Calu3 (cell line): ENCODE results near the gene AHNAK2. TPM values are rescaled to one million over a fixed set of nuclear protein-coding genes. Genes with fewer than 3 reads are reported as not detected.

Experiments used
- BruUV-seq: library from RNA; stranded (reverse); fragments of 400-500 nt; replicated peaks from 2 replicates; lab custom pipeline; 2021; lab: Mats Ljungman, UMichigan
- CTCF ChIA-PET: fragments of 300-600 bp; sonication (Branson Sonifier 250); formaldehyde crosslinking; loops from one replicate; lab custom pipeline; 2022; ENCODE audit warnings: antibody characterized with exemption; lab: Charles Lee
- DNase-seq: peaks from one replicate; pipeline ENCODE4 v3.0.0; 2022
- H3K27ac Mint-ChIP-seq: one replicate; pipeline ENCODE4 v1.8.0; 2022; ENCODE audit warnings: mixed read lengths; ENCODE audit not compliant: unreplicated experiment
- H3K27me3 Mint-ChIP-seq: one replicate; pipeline ENCODE4 v1.8.0; 2022; ENCODE audit warnings: mixed read lengths; ENCODE audit not compliant: unreplicated experiment
- H3K36me3 Mint-ChIP-seq: one replicate; pipeline ENCODE4 v1.8.0; 2022; ENCODE audit warnings: mild to moderate bottlenecking, moderate library complexity, mixed read lengths; ENCODE audit not compliant: insufficient read depth, unreplicated experiment
- H3K4me1 Mint-ChIP-seq: one replicate; pipeline ENCODE4 v1.8.0; 2022; ENCODE audit warnings: mild to moderate bottlenecking, low read depth, mixed read lengths; ENCODE audit not compliant: unreplicated experiment
- H3K4me3 Mint-ChIP-seq: one replicate; pipeline ENCODE4 v1.8.0; 2022; ENCODE audit warnings: mild to moderate bottlenecking, low read depth, moderate library complexity, mixed read lengths; ENCODE audit not compliant: unreplicated experiment
- H3K9me3 Mint-ChIP-seq: one replicate; pipeline ENCODE4 v1.8.0; 2022; ENCODE audit warnings: low read depth, mixed read lengths; ENCODE audit not compliant: unreplicated experiment
- intact Hi-C: fragments of 100-400 bp; cut with micrococcal nuclease; formaldehyde crosslinking; loops from one replicate; pipeline ENCODE4 v1.10.0; 2022; ENCODE audit not compliant: unreplicated experiment
- total RNA-seq: library from RNA; stranded (reverse); gene quantifications from 2 replicates; pipeline ENCODE4 v1.2.3, GENCODE V29; 2022
- TF ChIP-seq, protein P1 (sequence below): fragments of 200-600 bp; IDR thresholded peaks from one replicate; pipeline ENCODE4 v1.8.0; 2022; ENCODE audit warnings: antibody characterized with exemption; ENCODE audit not compliant: unreplicated experiment

Gene AHNAK2
- total RNA-seq, 1 experiment from 2014 or later = 42.0 TPM

DNA sequence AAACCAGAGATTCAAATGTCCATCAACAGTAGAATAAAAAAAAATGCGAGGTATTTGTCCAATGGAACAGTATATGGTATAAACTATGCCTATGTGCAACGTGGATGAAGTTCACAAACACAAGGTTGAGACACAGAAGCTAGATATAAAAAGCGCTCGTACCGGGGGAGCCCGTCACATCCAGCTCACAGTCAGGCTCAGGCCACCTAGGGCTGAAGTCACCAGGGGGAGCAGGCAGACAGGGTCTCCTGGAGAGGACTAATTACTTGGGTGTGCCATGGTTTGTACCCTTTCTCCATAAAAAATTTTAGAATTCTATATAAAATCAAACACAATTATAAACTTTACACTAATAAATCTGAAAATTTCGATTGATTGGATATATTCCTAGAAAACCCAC, 13.6 kb downstream of the AHNAK2 start:
- Mint-ChIP-seq H3K4me3 (no peak overlapping the region), H3K36me3 (peaks cover 34% of the 10 kb centered on the region), H3K9me3 (no peaks in the 10 kb centered on the region), H3K27ac (no peak overlapping the region), H3K27me3 (no peaks in the 10 kb centered on the region), H3K4me1 (peaks cover 9% of the 10 kb centered on the region)
- intact Hi-C loops = no loop called here
- DNase-seq = no peak
- CTCF ChIA-PET = interaction anchor here (1.0 kb wide), 1 partner anchor 9 kb away, joined by 3 read pairs; no protein-coding TSS in a partner anchor
- no TSS peak for BruUV-seq
- TF ChIP-seq, protein P1, sequence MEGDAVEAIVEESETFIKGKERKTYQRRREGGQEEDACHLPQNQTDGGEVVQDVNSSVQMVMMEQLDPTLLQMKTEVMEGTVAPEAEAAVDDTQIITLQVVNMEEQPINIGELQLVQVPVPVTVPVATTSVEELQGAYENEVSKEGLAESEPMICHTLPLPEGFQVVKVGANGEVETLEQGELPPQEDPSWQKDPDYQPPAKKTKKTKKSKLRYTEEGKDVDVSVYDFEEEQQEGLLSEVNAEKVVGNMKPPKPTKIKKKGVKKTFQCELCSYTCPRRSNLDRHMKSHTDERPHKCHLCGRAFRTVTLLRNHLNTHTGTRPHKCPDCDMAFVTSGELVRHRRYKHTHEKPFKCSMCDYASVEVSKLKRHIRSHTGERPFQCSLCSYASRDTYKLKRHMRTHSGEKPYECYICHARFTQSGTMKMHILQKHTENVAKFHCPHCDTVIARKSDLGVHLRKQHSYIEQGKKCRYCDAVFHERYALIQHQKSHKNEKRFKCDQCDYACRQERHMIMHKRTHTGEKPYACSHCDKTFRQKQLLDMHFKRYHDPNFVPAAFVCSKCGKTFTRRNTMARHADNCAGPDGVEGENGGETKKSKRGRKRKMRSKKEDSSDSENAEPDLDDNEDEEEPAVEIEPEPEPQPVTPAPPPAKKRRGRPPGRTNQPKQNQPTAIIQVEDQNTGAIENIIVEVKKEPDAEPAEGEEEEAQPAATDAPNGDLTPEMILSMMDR = no peak

DNA sequence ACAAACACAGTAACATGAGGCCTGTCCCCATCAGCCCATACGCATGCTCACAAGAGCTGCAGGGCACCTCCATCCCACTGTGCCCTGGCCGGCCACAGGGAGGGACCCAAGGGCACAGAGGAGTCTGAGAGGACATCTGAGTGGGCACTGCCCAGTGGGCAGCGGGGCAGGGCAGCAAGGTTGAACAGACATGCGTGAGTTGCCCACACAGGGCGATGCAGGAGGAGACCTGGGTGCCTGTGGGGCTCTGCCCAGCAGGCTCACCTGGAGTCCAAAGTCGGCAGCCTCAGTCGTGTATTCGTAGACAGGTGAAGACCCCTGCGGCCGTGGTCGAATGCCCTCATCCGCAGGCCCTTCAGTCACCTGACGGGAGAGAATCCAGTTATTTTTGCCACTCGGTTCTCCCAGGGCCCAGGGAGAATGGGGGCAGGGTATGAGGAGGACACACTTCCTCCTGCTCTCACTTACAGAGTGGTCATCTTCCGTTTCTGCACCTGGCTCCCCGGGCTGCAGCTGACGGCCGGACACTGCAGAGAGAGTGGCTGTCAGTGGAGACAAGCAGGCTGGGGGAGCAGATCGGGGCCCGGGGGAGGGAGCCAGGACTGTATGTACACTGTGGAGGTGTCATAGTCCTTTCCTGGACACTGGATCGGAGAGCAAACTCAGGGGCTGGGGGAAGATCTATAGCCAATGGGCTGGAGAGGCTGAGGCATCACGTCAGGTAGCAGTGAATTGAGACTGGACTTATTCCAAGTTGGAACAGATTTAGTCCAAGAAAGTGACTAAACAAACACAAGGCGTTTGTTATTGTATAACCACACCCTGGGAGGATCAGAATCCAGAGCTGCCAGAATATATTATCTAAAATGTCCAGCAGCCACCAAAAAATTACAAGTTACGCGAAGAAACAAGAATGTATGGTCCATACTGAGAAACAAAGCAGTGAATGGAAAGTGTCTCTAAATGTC, 20.7 kb downstream of the AHNAK2 start:
- TF ChIP-seq, protein P1 = no peak
- Mint-ChIP-seq H3K4me1 (peaks cover 8% of the 10 kb centered on the region), H3K27ac (peak overlapping the region; percentile 35), H3K9me3 (peaks cover 6% of the 10 kb centered on the region), H3K27me3 (no peaks in the 10 kb centered on the region), H3K4me3 (no peak overlapping the region), H3K36me3 (peaks cover 13% of the 10 kb centered on the region)
- no peak for DNase-seq
- CTCF ChIA-PET = no interaction called here
- no TSS peak for BruUV-seq
- intact Hi-C loops = no loop called here

DNA sequence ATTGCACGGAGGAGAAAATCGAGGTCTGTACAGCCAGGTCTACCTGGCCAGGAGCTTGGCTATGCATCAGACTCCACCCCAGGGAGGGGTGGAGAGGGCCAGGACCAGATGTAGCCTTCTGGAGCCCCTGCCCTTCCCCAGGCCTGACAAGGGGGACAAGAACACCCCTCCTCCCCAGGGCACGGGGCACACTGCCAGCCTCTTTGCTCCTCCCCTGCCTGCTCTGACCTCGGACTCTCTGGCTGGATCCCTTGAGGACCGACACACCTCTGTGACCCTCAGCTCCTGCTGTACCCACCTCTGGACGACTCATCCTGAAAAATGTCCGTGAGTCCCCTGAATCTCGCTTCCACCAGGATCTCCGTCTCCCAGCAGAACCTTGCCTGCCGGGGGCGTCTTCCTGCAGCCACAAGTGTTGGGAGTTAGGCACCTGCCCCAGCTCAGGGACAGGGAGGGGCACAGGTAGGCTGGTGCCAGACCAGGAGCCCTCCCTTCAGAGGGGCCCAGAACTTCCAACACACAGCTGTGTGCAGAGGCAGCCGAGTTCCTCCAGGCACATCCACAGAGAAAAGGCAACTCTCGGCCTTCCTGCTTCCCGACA, 21.8 kb downstream of the AHNAK2 start:
- TF ChIP-seq, protein P1 = no peak
- no peak for DNase-seq
- Mint-ChIP-seq H3K4me3 (no peak overlapping the region), H3K27ac (no peak overlapping the region), H3K36me3 (peaks cover 18% of the 10 kb centered on the region), H3K27me3 (no peaks in the 10 kb centered on the region), H3K9me3 (peaks cover 6% of the 10 kb centered on the region), H3K4me1 (peaks cover 8% of the 10 kb centered on the region)
- CTCF ChIA-PET = no interaction called here
- BruUV-seq = no TSS peak
- intact Hi-C loops = no loop called here

DNA sequence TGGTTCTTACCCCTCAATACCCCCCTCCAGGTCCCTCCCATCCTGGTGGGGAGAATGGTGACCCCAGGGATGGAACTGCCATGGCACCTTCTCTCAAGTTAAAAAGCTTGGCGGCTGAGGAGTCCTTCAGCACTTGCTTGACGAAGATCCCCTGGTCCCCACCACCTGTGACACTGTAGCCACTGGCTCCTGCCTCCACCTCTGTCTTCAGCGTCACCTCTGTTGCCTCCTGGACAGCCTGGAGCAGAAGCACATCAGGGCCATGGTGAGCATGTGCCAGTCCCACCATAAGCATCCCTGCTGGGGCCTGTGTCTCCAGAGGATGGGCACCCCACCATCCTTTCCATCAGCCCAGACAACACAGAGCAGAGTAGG, 22.8 kb downstream of the AHNAK2 start:
- Mint-ChIP-seq H3K36me3 (peaks cover 18% of the 10 kb centered on the region), H3K9me3 (peaks cover 6% of the 10 kb centered on the region), H3K27ac (no peak overlapping the region), H3K4me1 (peaks cover 8% of the 10 kb centered on the region), H3K4me3 (no peak overlapping the region), H3K27me3 (no peaks in the 10 kb centered on the region)
- TF ChIP-seq, protein P1 = no peak
- intact Hi-C loops = no loop called here
- BruUV-seq = no TSS peak
- DNase-seq = no peak
- CTCF ChIA-PET = no interaction called here
